ENCODE results near the gene IKZF5. TPM values are rescaled to one million over a fixed set of nuclear protein-coding genes. Genes with fewer than 3 reads are reported as not detected.

The IKZF5 gene
- total RNA-seq, 1 experiment from 2014 or later: 17.1 TPM

GRCh38 chr10:122999347-122999746, 9.2 kb downstream of the IKZF5 start:
- H3K9me2 ChIP-seq (ENCODE audit: insufficient read depth): no peaks in the 10 kb centered on the region
- CTCF ChIA-PET: interaction anchor here (0.9 to 2.7 kb wide), 2 partner anchors 19 to 22 kb away, joined by 3 to 9 read pairs; partner anchors contain the start of gene PSTK
- no peaks in the 10 kb centered on the region for H3K27me3 ChIP-seq (ENCODE audit: insufficient read depth, low read length)
- no peak overlapping the region for H3K9ac ChIP-seq (ENCODE audit: low read length)
- no peak overlapping the region for H3K4me3 ChIP-seq (replicated peaks in 1 of 2; ENCODE audit: low read depth in 1 of 2, low read length in 2 of 2)
- no peak overlapping the region for H3K27ac ChIP-seq (ENCODE audit: low read depth, low read length)
- intact Hi-C loops (cut with micrococcal nuclease): no loop called here
- ATAC-seq: no peak
- no peaks in the 10 kb centered on the region for H3K9me3 ChIP-seq (ENCODE audit: control insufficient read depth in 1 of 2, insufficient read depth in 1 of 2, low read depth in 1 of 2, low read length in 2 of 2)
- POLR2A ChIA-PET: interaction anchor here (1.2 to 1.6 kb wide), 2 partner anchors 9 to 11 kb away, joined by 3 to 4 read pairs; partner anchors contain the start of gene IKZF5
- H3K36me3 ChIP-seq (ENCODE audit: control insufficient read depth in 1 of 2, insufficient read depth in 2 of 2, low read length in 2 of 2): peaks cover 7 to 14% of the 10 kb centered on the region in 2 experiments; a peak in 2 of 4 replicates
- DNase-seq (ENCODE audit: low read depth, low spot score): no peak
- H2AFZ ChIP-seq (ENCODE audit: low read depth, low read length, poor library complexity, severe bottlenecking): no peak overlapping the region
- H3K79me2 ChIP-seq (ENCODE audit: insufficient read depth, low read length): peaks cover 57% of the 10 kb centered on the region
- RAD21 ChIA-PET (ENCODE audit: low non-redundant PET in 1 of 2, low total read pairs in 2 of 2, uncharacterized antibody in 2 of 2, unreplicated experiment in 2 of 2): no interaction called here
- H4K20me1 ChIP-seq (ENCODE audit: insufficient read depth): no peaks in the 10 kb centered on the region
- BruUV-seq (replicated peaks): no TSS peak
- H3K4me1 ChIP-seq (ENCODE audit: control insufficient read depth in 1 of 2, insufficient read depth in 2 of 2, low read length in 2 of 2): no peaks in the 10 kb centered on the region
- H3K4me2 ChIP-seq (ENCODE audit: low read length): no peak overlapping the region
- no peak for TF ChIP-seq POLR2A (IDR thresholded peaks at IDR 0.05; ENCODE audit: borderline replicate concordance, extremely low read depth, insufficient read depth, insufficient read length)
- no peak for TF ChIP-seq CBX3 (IDR thresholded peaks at IDR 0.05; ENCODE audit: low read depth)
- no peak for TF ChIP-seq EZH2 (IDR thresholded peaks at IDR 0.05)
- TF ChIP-seq EZH2phosphoT487 (IDR thresholded peaks at IDR 0.05; ENCODE audit: borderline replicate concordance): no peak
- TF ChIP-seq ELF1 (IDR thresholded peaks at IDR 0.05; ENCODE audit: borderline replicate concordance, low read depth): no peak
- no peak for TF ChIP-seq ZFX (IDR thresholded peaks at IDR 0.05)
- TF ChIP-seq SRF (IDR thresholded peaks at IDR 0.05; ENCODE audit: low read depth): no peak
- no peak for TF ChIP-seq RAD21 (IDR thresholded peaks at IDR 0.05; ENCODE audit: low read depth)
- TF ChIP-seq TCF7L2 (IDR thresholded peaks at IDR 0.05; ENCODE audit: borderline replicate concordance, extremely low read depth, insufficient read depth, insufficient read length): no peak
- TF ChIP-seq SIN3A (IDR thresholded peaks at IDR 0.05; ENCODE audit: low read depth): no peak
- no peak for TF ChIP-seq JUND (IDR thresholded peaks at IDR 0.05)
- TF ChIP-seq, protein P1, sequence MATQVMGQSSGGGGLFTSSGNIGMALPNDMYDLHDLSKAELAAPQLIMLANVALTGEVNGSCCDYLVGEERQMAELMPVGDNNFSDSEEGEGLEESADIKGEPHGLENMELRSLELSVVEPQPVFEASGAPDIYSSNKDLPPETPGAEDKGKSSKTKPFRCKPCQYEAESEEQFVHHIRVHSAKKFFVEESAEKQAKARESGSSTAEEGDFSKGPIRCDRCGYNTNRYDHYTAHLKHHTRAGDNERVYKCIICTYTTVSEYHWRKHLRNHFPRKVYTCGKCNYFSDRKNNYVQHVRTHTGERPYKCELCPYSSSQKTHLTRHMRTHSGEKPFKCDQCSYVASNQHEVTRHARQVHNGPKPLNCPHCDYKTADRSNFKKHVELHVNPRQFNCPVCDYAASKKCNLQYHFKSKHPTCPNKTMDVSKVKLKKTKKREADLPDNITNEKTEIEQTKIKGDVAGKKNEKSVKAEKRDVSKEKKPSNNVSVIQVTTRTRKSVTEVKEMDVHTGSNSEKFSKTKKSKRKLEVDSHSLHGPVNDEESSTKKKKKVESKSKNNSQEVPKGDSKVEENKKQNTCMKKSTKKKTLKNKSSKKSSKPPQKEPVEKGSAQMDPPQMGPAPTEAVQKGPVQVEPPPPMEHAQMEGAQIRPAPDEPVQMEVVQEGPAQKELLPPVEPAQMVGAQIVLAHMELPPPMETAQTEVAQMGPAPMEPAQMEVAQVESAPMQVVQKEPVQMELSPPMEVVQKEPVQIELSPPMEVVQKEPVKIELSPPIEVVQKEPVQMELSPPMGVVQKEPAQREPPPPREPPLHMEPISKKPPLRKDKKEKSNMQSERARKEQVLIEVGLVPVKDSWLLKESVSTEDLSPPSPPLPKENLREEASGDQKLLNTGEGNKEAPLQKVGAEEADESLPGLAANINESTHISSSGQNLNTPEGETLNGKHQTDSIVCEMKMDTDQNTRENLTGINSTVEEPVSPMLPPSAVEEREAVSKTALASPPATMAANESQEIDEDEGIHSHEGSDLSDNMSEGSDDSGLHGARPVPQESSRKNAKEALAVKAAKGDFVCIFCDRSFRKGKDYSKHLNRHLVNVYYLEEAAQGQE (IDR thresholded peaks at IDR 0.05; ENCODE audit: low read depth): no peak
- TF ChIP-seq CEBPB (IDR thresholded peaks at IDR 0.05; ENCODE audit: low read depth): no peak
- TF ChIP-seq FOSL1 (IDR thresholded peaks at IDR 0.05; ENCODE audit: low read depth): no peak
- no peak for TF ChIP-seq CTCF (IDR thresholded peaks at IDR 0.05 in 2 of 3, conservative IDR thresholded peaks at IDR 0.05 in 1 of 3; ENCODE audit: borderline replicate concordance in 1 of 3, insufficient read depth in 1 of 3, low read depth in 2 of 3, low read length in 2 of 3)
- no peak for TF ChIP-seq POLR2AphosphoS5 (IDR thresholded peaks at IDR 0.05; ENCODE audit: low read depth, low read length)
- TF ChIP-seq MAX (IDR thresholded peaks at IDR 0.05): no peak
- TF ChIP-seq YY1 (IDR thresholded peaks at IDR 0.05; ENCODE audit: extremely low read depth, insufficient replicate concordance, low read depth, low read length): no peak

All from HCT116 (cell line).